Neural cell (in vitro differentiated cells): Measurements from ENCODE around the gene HADHB.

Experiments
- EP300 ChIP-seq: fragments of 450-650 bp; conservative IDR thresholded peaks from 2 replicates; pipeline ENCODE4 v1.6.1; 2014; ENCODE audit warnings: antibody characterized with exemption, mild to moderate bottlenecking, moderate library complexity; ENCODE audit not compliant: poor library complexity, severe bottlenecking
- EZH2 ChIP-seq: fragments of 200-600, 300-800 bp; shearing (Covaris generic), sonication (generic); IDR thresholded peaks from 2 replicates; pipeline ENCODE4 v1.6.1; 2014; ENCODE audit warnings: antibody characterized with exemption, low read length, borderline replicate concordance, mild to moderate bottlenecking; ENCODE audit not compliant: insufficient read depth, poor library complexity, severe bottlenecking
- POLR2AphosphoS5 ChIP-seq: IDR thresholded peaks from 2 replicates; pipeline ENCODE4 v1.6.1; 2012
- RAD21 ChIP-seq: fragments of 450-650 bp; conservative IDR thresholded peaks from 2 replicates; pipeline ENCODE4 v1.6.1; 2014; ENCODE audit warnings: antibody characterized with exemption, mild to moderate bottlenecking, moderate library complexity
- TAF1 ChIP-seq: IDR thresholded peaks from 2 replicates; pipeline ENCODE4 v1.6.1; 2012; ENCODE audit warnings: low read depth
- TF ChIP-seq, protein P1 (sequence below): fragments of 450-650 bp; IDR thresholded peaks from 2 replicates; pipeline ENCODE4 v1.5.1; 2014; ENCODE audit warnings: antibody characterized with exemption, mild to moderate bottlenecking, moderate library complexity; ENCODE audit not compliant: poor library complexity, severe bottlenecking
- TF ChIP-seq, protein P2 (sequence below): IDR thresholded peaks from 2 replicates; pipeline ENCODE4 v1.6.1; 2012; ENCODE audit warnings: borderline replicate concordance

DNA sequence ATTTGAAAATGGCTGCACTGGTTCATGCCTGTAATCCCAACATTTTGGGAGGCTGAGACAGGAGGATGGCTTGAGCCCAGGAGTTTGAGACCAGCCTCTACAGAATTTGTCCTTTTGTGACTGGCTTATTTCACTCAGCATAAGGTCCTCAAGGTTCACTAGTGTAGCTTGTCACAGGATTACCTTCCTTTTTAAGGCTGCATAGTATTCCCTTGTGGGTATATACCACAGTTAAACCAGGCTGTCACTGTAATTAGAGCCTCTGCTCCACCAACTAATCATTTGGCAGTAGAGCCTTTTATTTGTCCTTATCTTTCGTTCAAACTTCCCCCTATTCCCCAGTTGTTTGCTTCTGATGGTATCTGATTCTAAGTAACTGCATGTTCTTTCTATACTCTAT, 50.8 kb downstream of the HADHB start:
- TF ChIP-seq, protein P1, sequence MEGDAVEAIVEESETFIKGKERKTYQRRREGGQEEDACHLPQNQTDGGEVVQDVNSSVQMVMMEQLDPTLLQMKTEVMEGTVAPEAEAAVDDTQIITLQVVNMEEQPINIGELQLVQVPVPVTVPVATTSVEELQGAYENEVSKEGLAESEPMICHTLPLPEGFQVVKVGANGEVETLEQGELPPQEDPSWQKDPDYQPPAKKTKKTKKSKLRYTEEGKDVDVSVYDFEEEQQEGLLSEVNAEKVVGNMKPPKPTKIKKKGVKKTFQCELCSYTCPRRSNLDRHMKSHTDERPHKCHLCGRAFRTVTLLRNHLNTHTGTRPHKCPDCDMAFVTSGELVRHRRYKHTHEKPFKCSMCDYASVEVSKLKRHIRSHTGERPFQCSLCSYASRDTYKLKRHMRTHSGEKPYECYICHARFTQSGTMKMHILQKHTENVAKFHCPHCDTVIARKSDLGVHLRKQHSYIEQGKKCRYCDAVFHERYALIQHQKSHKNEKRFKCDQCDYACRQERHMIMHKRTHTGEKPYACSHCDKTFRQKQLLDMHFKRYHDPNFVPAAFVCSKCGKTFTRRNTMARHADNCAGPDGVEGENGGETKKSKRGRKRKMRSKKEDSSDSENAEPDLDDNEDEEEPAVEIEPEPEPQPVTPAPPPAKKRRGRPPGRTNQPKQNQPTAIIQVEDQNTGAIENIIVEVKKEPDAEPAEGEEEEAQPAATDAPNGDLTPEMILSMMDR, result no peak
- TF ChIP-seq RAD21 (no peak), EZH2 (no peak), TAF1 (no peak), EP300 (no peak), POLR2AphosphoS5 (no peak)
- TF ChIP-seq, protein P2, sequence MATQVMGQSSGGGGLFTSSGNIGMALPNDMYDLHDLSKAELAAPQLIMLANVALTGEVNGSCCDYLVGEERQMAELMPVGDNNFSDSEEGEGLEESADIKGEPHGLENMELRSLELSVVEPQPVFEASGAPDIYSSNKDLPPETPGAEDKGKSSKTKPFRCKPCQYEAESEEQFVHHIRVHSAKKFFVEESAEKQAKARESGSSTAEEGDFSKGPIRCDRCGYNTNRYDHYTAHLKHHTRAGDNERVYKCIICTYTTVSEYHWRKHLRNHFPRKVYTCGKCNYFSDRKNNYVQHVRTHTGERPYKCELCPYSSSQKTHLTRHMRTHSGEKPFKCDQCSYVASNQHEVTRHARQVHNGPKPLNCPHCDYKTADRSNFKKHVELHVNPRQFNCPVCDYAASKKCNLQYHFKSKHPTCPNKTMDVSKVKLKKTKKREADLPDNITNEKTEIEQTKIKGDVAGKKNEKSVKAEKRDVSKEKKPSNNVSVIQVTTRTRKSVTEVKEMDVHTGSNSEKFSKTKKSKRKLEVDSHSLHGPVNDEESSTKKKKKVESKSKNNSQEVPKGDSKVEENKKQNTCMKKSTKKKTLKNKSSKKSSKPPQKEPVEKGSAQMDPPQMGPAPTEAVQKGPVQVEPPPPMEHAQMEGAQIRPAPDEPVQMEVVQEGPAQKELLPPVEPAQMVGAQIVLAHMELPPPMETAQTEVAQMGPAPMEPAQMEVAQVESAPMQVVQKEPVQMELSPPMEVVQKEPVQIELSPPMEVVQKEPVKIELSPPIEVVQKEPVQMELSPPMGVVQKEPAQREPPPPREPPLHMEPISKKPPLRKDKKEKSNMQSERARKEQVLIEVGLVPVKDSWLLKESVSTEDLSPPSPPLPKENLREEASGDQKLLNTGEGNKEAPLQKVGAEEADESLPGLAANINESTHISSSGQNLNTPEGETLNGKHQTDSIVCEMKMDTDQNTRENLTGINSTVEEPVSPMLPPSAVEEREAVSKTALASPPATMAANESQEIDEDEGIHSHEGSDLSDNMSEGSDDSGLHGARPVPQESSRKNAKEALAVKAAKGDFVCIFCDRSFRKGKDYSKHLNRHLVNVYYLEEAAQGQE, result no peak
